ENCODE results near the gene SLC35F4.
A peak's percentile ranks its signal among the peaks of the same experiment; 100 is the strongest.
"Not testable (repeated sequence)": the region's sequence is repeated elsewhere in the genome, so short reads cannot be mapped to it uniquely, and the experiment has no call there.

The SLC35F4 gene

GRCh38 chr14:57714487-57714931 is 151.4 kb downstream of the SLC35F4 start:
- no peak for DNase-seq

DNA sequence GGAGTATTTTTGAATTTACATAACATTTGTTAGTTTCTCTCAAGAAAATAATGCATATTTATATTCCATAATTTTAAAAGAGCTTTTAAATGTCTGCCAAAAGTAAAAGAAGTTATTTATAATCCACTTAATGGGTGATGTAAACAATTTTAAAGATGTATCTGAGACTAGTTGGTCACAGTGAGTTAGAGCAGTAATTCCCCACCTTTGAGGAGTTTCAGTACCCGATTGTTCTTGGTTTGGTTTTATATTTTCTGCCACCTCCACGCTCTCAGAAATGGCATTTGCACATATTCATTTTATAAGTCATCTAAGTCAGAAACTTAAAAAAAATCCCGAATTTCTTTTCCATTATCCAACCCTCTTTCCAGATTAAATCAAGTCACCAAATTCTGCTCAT is 153.2 kb downstream of the SLC35F4 start:
- DNase-seq, result no peak

DNA sequence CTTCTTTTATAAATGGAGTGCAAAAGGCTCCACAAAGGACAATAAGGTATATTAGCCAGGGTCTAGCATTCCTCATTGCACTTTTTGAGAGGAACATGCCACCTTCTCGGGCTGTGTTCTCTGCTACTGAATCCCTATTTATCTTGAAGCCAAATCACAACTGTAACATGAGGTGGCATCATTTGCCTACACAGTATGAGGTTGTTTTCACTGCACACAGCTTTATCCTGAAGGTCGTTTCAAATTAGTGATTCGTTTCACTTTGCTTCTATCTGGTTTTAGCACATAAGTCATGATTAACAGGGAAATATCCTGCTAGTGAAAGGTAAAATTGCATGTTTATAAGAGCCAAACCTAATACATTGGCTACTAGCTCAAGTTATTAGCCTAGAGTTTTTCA is 153.8 kb downstream of the SLC35F4 start:
- no peak for DNase-seq

- no peak for DNase-seq
These were observed 156.0 kb downstream of the SLC35F4 start for GRCh38 chr14:57709909-57710308.

DNA sequence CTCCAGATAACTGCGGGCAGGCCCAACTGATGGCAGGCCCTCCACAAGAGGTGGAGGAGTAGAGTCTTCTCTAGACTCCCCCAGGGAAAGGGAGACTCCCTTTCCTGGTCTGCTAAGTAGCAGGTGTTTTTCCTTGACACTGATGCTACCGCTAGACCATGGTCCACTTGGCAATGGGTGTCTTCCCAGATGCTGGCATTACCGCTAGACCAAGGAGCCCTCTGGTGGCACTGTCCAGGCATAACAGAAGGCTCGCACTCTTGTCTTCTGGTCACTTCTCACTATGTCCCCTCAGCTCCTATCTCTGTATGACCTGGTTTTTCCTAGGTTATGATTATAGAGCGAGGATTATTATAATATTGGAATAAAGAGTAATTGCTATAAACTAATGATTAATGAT is 156.8 kb downstream of the SLC35F4 start:
- not testable (repeated sequence) for DNase-seq

- no peak for DNase-seq
These were observed 158.7 kb downstream of the SLC35F4 start for GRCh38 chr14:57707219-57707618.

DNA sequence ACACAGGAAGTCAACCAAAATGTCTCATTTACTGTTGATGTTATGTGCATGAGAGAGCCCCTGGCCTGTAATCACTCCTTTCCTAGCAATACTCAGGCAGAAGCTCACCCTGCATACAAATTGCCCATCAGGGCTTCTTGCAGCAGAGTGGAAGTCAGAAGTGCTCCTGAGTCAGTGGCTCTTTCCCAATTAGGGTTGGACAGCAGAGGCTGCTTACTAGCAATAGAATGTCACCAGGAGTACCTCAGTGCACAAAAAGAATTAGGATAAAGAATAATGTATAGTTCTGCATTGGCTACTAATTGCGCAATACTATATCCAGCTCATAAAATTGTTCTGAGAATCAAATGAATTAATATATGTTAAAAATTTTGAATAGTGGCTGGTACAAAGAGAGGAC is 161.1 kb downstream of the SLC35F4 start:
- DNase-seq, result no peak

DNA sequence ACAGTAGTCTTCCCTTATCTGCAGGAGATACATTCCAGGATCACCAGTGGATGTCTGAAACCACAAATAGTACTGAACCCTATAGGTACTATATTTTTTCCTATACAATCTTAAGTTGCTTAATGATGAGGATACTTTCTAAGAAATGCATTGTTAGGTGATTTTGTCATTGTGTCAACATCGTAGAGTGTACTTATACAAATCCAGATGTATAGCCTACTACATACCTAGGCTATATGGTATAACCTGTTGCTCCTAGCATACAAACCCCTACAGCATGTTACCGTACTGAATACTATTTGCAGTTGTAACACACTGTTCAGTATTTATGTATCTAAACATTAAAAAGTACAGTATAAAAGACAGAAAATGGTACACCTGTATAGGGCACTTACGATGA is 165.9 kb downstream of the SLC35F4 start:
- DNase-seq, result no peak

DNA sequence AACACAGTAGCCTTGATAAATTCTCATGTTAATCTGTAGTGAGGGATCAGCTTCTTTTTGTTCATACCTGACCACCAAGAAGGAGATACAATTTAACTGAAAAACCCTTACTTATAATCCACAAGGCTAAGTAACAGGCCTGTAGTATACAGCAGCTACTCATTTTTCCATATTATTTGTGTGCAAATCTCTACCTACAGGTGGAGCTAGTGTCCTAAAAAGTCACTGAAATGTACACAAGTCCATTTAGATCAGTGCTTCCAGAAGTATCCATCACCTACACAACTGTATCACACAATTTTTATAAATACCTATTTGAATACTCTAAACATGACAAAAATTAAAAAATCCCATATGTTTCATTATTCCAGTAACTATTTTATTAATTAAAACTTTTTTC is 173.2 kb downstream of the SLC35F4 start:
- peak; percentile 24 for DNase-seq

GRCh38 chr14:57687416-57687815 is 178.5 kb downstream of the SLC35F4 start:
- DNase-seq, result no peak

GRCh38 chr14:57686304-57686703 is 179.6 kb downstream of the SLC35F4 start:
- DNase-seq, result peak; percentile 6

DNA sequence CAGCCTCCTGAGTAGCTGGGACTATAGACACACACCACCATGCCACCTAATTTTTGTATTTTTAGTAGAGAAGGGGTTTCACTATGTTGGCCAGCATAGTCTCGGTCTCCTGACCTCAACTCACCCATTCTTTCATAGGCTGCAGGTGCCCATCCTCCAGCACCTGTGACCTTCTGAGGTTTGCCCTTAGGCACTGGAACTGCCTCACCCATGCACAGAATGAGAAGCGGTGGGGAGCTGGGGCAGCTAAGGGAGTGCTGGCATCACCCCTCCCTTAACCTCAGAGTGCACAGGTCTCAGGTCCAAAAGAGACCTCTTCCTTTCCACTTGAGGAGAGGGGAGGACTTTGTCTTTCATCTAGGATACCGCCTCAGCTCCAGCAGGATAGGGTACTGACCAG is 194.9 kb downstream of the SLC35F4 start:
- DNase-seq, result no peak

GRCh38 chr14:57660208-57660607 is 205.7 kb downstream of the SLC35F4 start:
- DNase-seq, result no peak

- DNase-seq, result no peak
These were observed 206.8 kb downstream of the SLC35F4 start for GRCh38 chr14:57659052-57659451.

DNA sequence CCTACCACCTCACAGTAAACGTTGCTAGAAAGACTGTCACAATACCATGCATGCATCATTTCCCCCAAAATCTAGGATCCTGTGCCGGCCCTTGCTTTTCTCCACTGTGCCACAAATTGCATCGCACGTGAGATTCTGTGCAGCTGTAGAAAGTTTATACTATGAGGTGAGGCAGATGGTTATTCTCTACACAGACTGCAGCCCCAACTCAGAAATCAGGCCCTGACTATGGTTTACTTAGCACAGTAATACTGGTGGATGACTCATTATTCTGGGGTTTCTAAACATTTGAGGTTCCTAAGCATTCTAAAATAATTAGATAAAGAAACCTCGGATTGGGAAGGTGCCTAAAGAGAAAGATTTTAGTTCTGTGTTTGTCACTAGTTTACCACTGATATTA is 208.4 kb downstream of the SLC35F4 start:
- no peak for DNase-seq

- no peak for DNase-seq
These were observed 209.0 kb downstream of the SLC35F4 start for GRCh38 chr14:57656853-57657252.

GRCh38 chr14:57652769-57653168 is 213.1 kb downstream of the SLC35F4 start:
- DNase-seq, result no peak

- DNase-seq, result no peak
These were observed 224.1 kb downstream of the SLC35F4 start for GRCh38 chr14:57641776-57642175.

DNA sequence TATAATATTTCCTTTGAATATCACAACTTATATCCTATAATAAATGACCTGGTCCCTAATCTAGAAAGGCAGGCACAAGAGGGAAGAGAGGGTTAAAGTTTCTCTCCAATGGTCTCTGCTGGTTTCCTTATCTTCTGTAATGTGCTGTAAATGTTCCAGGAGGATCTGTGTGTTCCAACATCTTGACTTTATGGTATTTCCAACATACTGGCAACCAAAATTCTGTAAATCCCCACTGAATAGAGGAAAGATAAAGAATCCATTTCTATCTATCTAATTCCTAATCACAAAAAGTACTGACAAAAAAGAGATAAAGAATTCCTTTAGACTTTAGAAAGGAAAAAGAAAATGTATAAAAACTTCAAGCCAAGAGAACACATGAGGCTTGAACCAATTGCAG is 225.9 kb downstream of the SLC35F4 start:
- no peak for DNase-seq

DNA sequence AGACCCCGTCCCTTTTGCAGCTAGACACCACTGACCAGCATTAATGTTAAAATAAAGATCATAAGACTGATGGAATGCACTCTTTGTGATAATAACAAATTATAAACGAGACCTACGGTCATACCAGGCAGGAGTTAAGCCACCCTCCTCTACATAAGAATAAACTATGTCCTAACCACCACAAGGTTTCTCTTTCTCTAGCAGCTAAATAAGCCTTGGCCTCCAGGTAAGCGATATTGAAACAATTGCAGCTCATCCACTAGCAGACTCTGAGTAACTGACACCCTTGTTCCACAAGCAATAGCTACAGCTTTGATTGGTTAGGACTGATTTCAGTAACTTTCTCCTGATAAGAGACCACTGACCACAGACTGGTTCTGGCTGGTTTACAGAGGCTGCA is 228.0 kb downstream of the SLC35F4 start:
- no peak for DNase-seq

- DNase-seq, result no peak
These were observed 231.6 kb downstream of the SLC35F4 start for GRCh38 chr14:57634335-57634734.

GRCh38 chr14:57632649-57633048 is 233.2 kb downstream of the SLC35F4 start:
- no peak for DNase-seq

GRCh38 chr14:57617510-57617909 is 248.4 kb downstream of the SLC35F4 start:
- no peak for DNase-seq

DNA sequence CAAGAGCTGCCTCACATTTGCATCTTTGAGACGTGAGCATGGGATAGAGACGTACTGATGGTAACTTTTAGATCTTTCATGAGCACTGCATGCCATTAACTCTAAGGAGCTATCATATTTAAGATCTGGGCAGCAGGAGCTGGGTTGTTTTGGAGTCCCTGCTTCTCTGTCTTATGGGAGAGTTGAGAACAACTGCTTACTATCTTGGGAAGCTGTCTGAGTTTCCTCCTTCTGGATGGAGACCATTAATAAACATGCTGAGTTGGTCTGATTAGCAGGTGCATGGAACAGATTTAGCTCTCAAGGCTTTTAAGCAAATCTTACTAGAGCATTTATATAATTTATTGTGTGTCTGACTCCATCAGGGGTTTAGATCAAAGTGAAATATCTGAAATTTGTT is 252.9 kb downstream of the SLC35F4 start:
- no peak for DNase-seq

GRCh38 chr14:57611555-57612075 is 254.3 kb downstream of the SLC35F4 start:
- no peak for DNase-seq

DNA sequence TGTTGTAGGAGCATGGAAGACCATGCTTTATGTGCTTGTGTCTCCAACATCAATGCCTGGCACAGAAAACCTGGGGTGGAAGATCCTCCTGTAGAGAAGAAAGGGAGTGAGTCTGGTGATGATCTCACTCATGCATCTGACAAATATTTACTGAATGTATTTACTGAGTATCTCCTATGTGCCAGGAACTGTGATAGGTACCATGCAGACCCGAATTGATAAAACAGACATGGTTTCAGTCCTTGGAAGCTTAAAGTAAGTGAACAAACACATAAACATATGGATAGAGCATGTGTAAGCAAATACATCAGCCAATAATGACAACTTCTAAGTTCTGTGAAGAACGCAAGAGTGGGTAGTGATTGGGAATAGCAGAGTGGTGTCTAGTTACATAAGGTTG is 255.3 kb downstream of the SLC35F4 start:
- no peak for DNase-seq

Data from NCI-H446 treated with DMSO at 0.1 percent for 48 hours (cell line).